B cell (primary cell): ENCODE data around the gene SENP8. TPM values are rescaled to one million over a fixed set of nuclear protein-coding genes. Genes with fewer than 3 reads are reported as not detected.

Source experiments
- ATAC-seq: fragments of 200-7000 bp; cut with Tn5 transposase; one replicate; pipeline ENCODE4 v1.10.0; 2021; ENCODE audit warnings: low read depth, mild to moderate bottlenecking, moderate number of reproducible peaks, moderate library complexity
- CTCF ChIA-PET: fragments of 350-600 bp; sonication (Branson Sonifier 250); formaldehyde crosslinking; loops from one replicate; lab custom pipeline; 2021; ENCODE audit warnings: antibody characterized with exemption, inconsistent platforms; lab: Charles Lee
- POLR2A ChIA-PET: fragments of 350-600 bp; sonication (Branson Sonifier 250); formaldehyde crosslinking; loops from one replicate; lab custom pipeline; 2021; ENCODE audit warnings: antibody characterized with exemption; lab: Charles Lee
- DNase-seq: peaks from one replicate; pipeline ENCODE4 v3.0.0; 2013
- H2AFZ ChIP-seq: 2 replicates; pipeline ENCODE4 v1.6.1; 2012; ENCODE audit warnings: mild to moderate bottlenecking, low read depth, low read length; ENCODE audit not compliant: insufficient read depth, poor library complexity, severe bottlenecking
- H3K27ac ChIP-seq, 2 donors: 1 replicate in 1 of 2; 2 replicates in 1 of 2; pipeline ENCODE4 v1.5.1; 2012 to 2013; ENCODE audit warnings: low read length in 2 of 2, mild to moderate bottlenecking in 2 of 2, moderate library complexity in 1 of 2
- H3K27me3 ChIP-seq, 4 experiments: fragments of 200-600 bp in 1 of 4; sonication (generic) in 1 of 4; replicated peaks in 1 of 4; 1 replicate in 2 of 4; 2 replicates in 2 of 4; pipeline versions ENCODE4 v1.6.1 to v1.7.0; 2013 to 2016; ENCODE audit warnings: low read length in 3 of 4, mild to moderate bottlenecking in 2 of 4, mixed read lengths in 1 of 4, moderate library complexity in 1 of 4; ENCODE audit not compliant: insufficient read depth in 4 of 4, control insufficient read depth in 3 of 4; ENCODE audit errors: control extremely low read depth in 1 of 4
- H3K36me3 ChIP-seq, 2 experiments: replicated peaks in 1 of 2; 1 replicate in 1 of 2; 2 replicates in 1 of 2; pipeline versions ENCODE4 v1.6.1 to v1.7.1; 2013; ENCODE audit warnings: low read length in 1 of 2; ENCODE audit not compliant: insufficient read depth in 2 of 2, control insufficient read depth in 1 of 2; ENCODE audit errors: control extremely low read depth in 1 of 2, extremely low read depth in 1 of 2
- H3K4me1 ChIP-seq, 2 donors: fragments of 200-600 bp in 1 of 2; sonication (generic) in 1 of 2; 1 replicate in 1 of 2; 2 replicates in 1 of 2; pipeline versions ENCODE4 v1.5.1 to v1.6.1; 2013 to 2017; ENCODE audit warnings: low read length in 2 of 2; ENCODE audit not compliant: control insufficient read depth in 2 of 2, insufficient read depth in 2 of 2
- H3K4me2 ChIP-seq: replicated peaks from 2 replicates; pipeline ENCODE3; 2012; ENCODE audit warnings: mild to moderate bottlenecking, low read depth, low read length; ENCODE audit not compliant: poor library complexity, severe bottlenecking
- H3K4me3 ChIP-seq, 5 experiments: fragments of 200-600 bp in 1 of 5; sonication (generic) in 1 of 5; 1 replicate in 3 of 5; 2 replicates in 2 of 5; pipeline versions ENCODE4 v1.5.1 to v1.7.0; 2011 to 2016; ENCODE audit warnings: low read length in 4 of 5, mild to moderate bottlenecking in 4 of 5, low read depth in 2 of 5, control low read depth in 1 of 5, moderate library complexity in 1 of 5; ENCODE audit not compliant: insufficient read depth in 1 of 5; ENCODE audit errors: control extremely low read depth in 1 of 5, extremely low read depth in 1 of 5
- H3K79me2 ChIP-seq: fragments of 200-600 bp; sonication (generic); one replicate; pipeline ENCODE4 v1.6.0; 2016; ENCODE audit warnings: low read length; ENCODE audit not compliant: control insufficient read depth, insufficient read depth
- H3K9ac ChIP-seq: fragments of 200-600 bp; sonication (generic); 2 replicates; pipeline ENCODE4 v1.6.1; 2017; ENCODE audit warnings: mild to moderate bottlenecking, low read length, moderate library complexity
- H3K9me3 ChIP-seq, 3 donors: one replicate each; pipeline versions ENCODE4 v1.6.1 to v1.7.1; 2013; ENCODE audit warnings: low read length in 2 of 3; ENCODE audit not compliant: control insufficient read depth in 2 of 3, insufficient read depth in 1 of 3; ENCODE audit errors: control extremely low read depth in 1 of 3
- H4K20me1 ChIP-seq: 2 replicates; pipeline ENCODE4 v1.6.0; 2012; ENCODE audit warnings: mild to moderate bottlenecking, low read length; ENCODE audit not compliant: insufficient read depth, control insufficient read depth, poor library complexity, severe bottlenecking
- H3K27ac Mint-ChIP-seq: one replicate; pipeline ENCODE4 v1.8.0; 2021; ENCODE audit warnings: mixed read lengths
- H3K27me3 Mint-ChIP-seq: one replicate; pipeline ENCODE4 v1.8.0; 2021; ENCODE audit warnings: mixed read lengths
- H3K4me1 Mint-ChIP-seq: one replicate; pipeline ENCODE4 v1.8.0; 2021; ENCODE audit warnings: mixed read lengths
- H3K4me3 Mint-ChIP-seq: one replicate; pipeline ENCODE4 v1.8.0; 2021; ENCODE audit warnings: mixed read lengths
- H3K9me3 Mint-ChIP-seq: one replicate; pipeline ENCODE4 v1.8.0; 2022; ENCODE audit warnings: mixed read lengths; ENCODE audit not compliant: insufficient read depth
- CTCF ChIP-seq: fragments of 200-600 bp; IDR thresholded peaks from one replicate; pipeline ENCODE4 v1.8.0; 2022; ENCODE audit warnings: antibody characterized with exemption, mild to moderate bottlenecking
- EZH2 ChIP-seq: IDR thresholded peaks from 2 replicates; pipeline ENCODE4 v1.6.1; 2012; ENCODE audit warnings: borderline replicate concordance, low read depth, mild to moderate bottlenecking, moderate library complexity, low read length; ENCODE audit not compliant: insufficient read depth, poor library complexity, severe bottlenecking
- WGBS: methylation state at CpG from one replicate; pipeline ENCODE4 v1.1.5; 2013; ENCODE audit warnings: missing lambda C conversion rate; ENCODE audit not compliant: insufficient coverage; 5-methylcytosine and 5-hydroxymethylcytosine counted together
- intact Hi-C: fragments of 100-400 bp; cut with micrococcal nuclease; formaldehyde crosslinking; loops from one replicate; pipeline ENCODE4 v1.10.0; 2022
- polyA plus RNA-seq: library from polyadenylated mRNA; depleted of rRNA; stranded (reverse); fragments of >200 nt; gene quantifications from 2 replicates; pipeline ENCODE4 v1.2.3, GENCODE V29; 2012
- total RNA-seq, 2 donors: library from RNA; stranded (reverse); fragments of 120-200 nt in 1 of 2; gene quantifications; 1 replicate in 1 of 2; 2 replicates in 1 of 2; pipeline versions ENCODE4 v1.2.3 to v1.2.4, GENCODE V29; 2013 to 2022

Gene SENP8
- total and polyA plus RNA-seq, 2 donors (not counting 1 experiment from before 2014, with no cell fraction given) = 0.62 to 0.69 TPM

DNA sequence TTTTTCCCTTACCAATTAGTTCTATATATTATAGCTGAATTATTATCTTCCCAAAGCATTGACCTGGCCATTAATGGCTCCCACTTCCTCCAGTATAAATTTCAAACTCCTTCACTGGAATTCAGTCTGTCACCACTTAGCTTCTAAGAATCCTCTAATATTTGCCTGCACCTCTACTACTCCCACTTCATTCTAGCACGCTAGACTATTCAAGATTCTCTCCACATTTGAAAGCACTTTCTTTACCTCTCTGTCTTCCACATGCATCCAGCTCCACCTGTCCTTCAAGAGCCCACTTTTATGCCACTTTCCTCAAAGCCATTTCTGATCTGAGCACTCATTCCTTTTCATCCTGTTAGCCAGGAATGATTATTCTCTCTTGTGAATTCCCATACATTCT, 15.0 kb downstream of the SENP8 start:
- Histone ChIP-seq H3K9me3 (no peaks in the 10 kb centered on the region), H3K4me2 (no peak overlapping the region), H2AFZ (no peak overlapping the region), H4K20me1 (no peaks in the 10 kb centered on the region), H3K36me3 (no peaks in the 10 kb centered on the region), H3K27ac (no peak overlapping the region), H3K4me3 (no peak overlapping the region), H3K4me1 (no peaks in the 10 kb centered on the region), H3K9ac (no peak overlapping the region), H3K79me2 (no peaks in the 10 kb centered on the region), H3K27me3 (no peaks in the 10 kb centered on the region)
- Mint-ChIP-seq H3K4me1 (peaks cover 3% of the 10 kb centered on the region), H3K27ac (no peak overlapping the region), H3K9me3 (no peaks in the 10 kb centered on the region), H3K27me3 (no peaks in the 10 kb centered on the region), H3K4me3 (no peak overlapping the region)
- ChIA-PET POLR2A (no interaction called here), CTCF (interaction anchor here (1.2 kb wide), 1 partner anchor 20 kb away, joined by 3 read pairs; no protein-coding TSS in a partner anchor)
- 100% methylated on average over 1 of the region's 1 CpG for WGBS
- no peak for TF ChIP-seq EZH2
- no peak for TF ChIP-seq CTCF
- intact Hi-C loops = no loop called here
- ATAC-seq = no peak
- no peak for DNase-seq

- ATAC-seq = no peak
- TF ChIP-seq CTCF (no peak), EZH2 (no peak)
- Histone ChIP-seq H4K20me1 (no peaks in the 10 kb centered on the region), H3K4me1 (peaks cover 0 to under 1% of the 10 kb centered on the region in 2 donors), H3K4me3 (no peak overlapping the region), H3K36me3 (no peaks in the 10 kb centered on the region), H3K9ac (no peak overlapping the region), H3K4me2 (no peak overlapping the region), H3K27me3 (no peaks in the 10 kb centered on the region), H3K79me2 (no peaks in the 10 kb centered on the region), H3K27ac (no peak overlapping the region), H2AFZ (no peak overlapping the region), H3K9me3 (no peaks in the 10 kb centered on the region)
- DNase-seq = no peak
- Mint-ChIP-seq H3K9me3 (no peaks in the 10 kb centered on the region), H3K27ac (no peak overlapping the region), H3K4me3 (no peak overlapping the region), H3K4me1 (peaks cover 6% of the 10 kb centered on the region), H3K27me3 (no peaks in the 10 kb centered on the region)
- 88% methylated on average over 1 of the region's 2 CpGs for WGBS
- CTCF ChIA-PET = no interaction called here
- intact Hi-C loops = no loop called here
- POLR2A ChIA-PET = no interaction called here
Observed at GRCh38 chr15:72135719-72136118, 17.5 kb downstream of the SENP8 start.
